Lower leg skin (tissue), 3 donors: ENCODE measurements around the gene SNRNP40.

Experiments
- POLR2A ChIP-seq, 2 donors: fragments of 450-650 bp; IDR thresholded peaks; one replicate each; pipeline ENCODE4 v1.6.1; 2016 to 2017; ENCODE audit warnings: antibody characterized with exemption in 2 of 2, mild to moderate bottlenecking in 1 of 2, moderate library complexity in 1 of 2
- TF ChIP-seq, protein P1 (sequence below), 3 donors: fragments of 450-650 bp; IDR thresholded peaks; one replicate each; pipeline ENCODE4 v1.5.1; 2016; ENCODE audit warnings: antibody characterized with exemption in 3 of 3, mild to moderate bottlenecking in 3 of 3, moderate library complexity in 2 of 3

DNA sequence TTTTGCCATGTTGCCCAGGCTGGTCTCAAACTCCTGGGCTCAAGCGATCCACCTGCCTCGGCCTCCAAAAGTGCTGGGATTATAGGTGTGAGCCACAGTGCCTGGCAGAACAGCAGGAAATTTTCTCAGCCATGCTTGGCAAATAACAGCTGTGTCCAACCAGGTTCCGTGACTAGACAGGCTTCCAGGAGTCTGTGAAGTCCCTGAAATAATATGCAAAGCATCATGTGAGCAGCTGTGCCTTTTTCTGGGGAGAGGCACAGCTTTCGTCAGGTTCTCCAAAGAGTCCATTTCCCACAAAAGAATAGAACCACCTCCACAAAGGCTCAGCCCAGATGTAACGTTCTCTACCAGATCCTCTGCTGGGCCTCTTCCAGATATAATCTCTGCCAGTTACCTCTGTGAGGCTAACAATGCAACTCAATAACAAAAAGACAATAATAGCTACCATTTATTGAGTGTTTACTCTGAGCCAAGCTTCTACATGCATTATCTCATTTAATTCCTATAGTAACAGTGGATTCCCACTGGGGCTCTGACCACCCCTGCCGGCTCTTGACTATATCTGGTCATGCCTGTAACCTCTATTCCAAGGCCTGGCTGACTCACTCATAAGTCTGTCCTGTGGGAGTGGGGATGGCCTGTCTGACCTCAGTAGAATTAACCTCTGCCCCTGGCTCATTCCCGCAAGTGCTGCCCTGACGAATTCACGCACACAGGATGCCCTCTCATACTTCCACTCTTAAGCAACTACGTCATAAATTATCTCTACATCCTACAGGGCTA lies 52.9 kb downstream of the SNRNP40 start:
- no peak for TF ChIP-seq POLR2A (IDR thresholded peaks at IDR 0.05)
- TF ChIP-seq, protein P1, sequence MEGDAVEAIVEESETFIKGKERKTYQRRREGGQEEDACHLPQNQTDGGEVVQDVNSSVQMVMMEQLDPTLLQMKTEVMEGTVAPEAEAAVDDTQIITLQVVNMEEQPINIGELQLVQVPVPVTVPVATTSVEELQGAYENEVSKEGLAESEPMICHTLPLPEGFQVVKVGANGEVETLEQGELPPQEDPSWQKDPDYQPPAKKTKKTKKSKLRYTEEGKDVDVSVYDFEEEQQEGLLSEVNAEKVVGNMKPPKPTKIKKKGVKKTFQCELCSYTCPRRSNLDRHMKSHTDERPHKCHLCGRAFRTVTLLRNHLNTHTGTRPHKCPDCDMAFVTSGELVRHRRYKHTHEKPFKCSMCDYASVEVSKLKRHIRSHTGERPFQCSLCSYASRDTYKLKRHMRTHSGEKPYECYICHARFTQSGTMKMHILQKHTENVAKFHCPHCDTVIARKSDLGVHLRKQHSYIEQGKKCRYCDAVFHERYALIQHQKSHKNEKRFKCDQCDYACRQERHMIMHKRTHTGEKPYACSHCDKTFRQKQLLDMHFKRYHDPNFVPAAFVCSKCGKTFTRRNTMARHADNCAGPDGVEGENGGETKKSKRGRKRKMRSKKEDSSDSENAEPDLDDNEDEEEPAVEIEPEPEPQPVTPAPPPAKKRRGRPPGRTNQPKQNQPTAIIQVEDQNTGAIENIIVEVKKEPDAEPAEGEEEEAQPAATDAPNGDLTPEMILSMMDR (IDR thresholded peaks at IDR 0.05) = no peak
